Stimulated activated CD8-positive, alpha-beta memory T cell treated with anti-CD3 and anti-CD28 coated beads, Interleukin-7, amount 100 ng/mL, for 48 hours (primary cell): ENCODE results near the gene TTC34.
"Not testable (repeated sequence)": the region's sequence is repeated elsewhere in the genome, so short reads cannot be mapped to it uniquely, and the experiment has no call there.

Experiments used
- DNase-seq, 2 donors: peaks; one replicate each; pipeline ENCODE4 v3.0.0-alpha.2; 2020; ENCODE audit warnings: low read depth in 1 of 2; ENCODE audit errors: extremely low read depth in 1 of 2

TTC34 gene

DNA sequence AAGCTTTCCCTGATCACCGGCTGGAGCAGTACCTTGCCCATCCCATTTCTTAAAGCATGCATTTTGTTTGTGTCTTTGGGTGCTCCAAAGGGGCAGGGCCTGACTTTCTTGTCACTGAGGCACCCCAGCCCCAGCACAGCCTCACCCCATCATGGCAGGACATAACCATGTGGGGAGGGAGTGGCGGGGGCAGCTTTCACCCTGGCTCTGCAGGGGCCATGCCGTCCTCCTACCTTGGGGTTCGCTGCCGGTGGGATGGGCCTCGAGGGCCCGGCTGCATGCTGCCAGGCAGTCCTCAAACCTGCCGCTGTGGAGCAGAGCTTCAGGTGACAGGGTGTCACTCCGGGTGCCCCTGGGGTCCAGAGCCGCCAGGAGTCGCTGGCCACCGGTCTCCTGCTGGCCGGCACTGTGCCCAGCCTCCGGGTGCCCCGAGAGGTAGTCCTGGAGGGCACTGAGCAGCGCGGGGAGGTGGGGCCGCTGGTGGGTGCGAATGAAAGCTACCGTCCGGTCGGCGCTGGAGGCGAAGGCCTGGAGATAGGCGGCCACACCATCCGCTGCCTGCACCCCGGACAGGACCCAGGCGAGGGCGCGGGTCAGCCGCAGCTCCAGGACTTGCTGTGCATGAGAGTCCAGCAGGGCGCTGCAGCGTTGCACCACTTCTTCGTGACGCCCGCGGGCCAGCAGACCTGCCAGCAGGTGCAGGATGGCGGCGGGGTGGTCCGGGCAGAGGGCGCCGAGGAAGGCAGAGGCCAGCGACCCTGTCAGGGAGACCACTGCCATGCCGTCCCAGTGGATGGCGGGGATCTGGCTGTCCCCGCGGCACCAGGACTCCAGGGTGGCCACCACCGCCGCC lies 1.5 kb downstream of the TTC34 start:
- DNase-seq: no peak

DNA sequence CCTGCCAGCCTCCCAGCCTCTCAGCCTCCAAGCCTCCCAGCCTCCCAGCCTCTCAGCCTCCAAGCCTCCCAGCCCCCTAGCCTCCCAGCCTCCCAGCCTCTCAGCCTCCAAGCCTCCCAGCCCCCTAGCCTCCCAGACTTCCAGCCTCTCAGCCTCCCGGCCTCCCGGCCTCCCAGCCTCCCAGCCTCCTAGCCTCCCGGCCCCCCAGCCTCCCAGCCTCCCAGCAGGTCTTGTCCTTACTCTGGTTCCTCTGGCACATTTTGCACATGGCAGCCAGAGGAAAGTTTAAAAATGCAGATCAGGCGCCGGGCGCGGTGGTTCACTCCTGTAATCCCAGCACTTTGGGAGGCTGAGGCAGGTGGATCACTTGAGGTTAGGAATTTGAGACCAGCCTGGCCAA lies 2.5 kb downstream of the TTC34 start:
- DNase-seq: not testable (repeated sequence)

DNA sequence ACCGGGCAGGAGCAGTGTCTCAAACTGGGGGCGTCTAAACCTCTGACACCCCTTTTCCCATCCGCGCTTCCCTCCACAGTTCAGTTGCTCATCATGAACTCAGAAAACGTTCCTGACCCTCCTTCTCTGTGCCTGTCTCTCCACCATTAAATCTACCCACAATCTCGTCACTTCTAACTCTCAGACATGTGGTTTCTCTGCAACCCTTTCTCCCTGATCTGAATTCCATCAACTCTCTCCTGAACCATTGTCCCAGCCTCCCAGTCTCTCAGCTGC lies 3.8 kb downstream of the TTC34 start:
- DNase-seq: no peak

DNA sequence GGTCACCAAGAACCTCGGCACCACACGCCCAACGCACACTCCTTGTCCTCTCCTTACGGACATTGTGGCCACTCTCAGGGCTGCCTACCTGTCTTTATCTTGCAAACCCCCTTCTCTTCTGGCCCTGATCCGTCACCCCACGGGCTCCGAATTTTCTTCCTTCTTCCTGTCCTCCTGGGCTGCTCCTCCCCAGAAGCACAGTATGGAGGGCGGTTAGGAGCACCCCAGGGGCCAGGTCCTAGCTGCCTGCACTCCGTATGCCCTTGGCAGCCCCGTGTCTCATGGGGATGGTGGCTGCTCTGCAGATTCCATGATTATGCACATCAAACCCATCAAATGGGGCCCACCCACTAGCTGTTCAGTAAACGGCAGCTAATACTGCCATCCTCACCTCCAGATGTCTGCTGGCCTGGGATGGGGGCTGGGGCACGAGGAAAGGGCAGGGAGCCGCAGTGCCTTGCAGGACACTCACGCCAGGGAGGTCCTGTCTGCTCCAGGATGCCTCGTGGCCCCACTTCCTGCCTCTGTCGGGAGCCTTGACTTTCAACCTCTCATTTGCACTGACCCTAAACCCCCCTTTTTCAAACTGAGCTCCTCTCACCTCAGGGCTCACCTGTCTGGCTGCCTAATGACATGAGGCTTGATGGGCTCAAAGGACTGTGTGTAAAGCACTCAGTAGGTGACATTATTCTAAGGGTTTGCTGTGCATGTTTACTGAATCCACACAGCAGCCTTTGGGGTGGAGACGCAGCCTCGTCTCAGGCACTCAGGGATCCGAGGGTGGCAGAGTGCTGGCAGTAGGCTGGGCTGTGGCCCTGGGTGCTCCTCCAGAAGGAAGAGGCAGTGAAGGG lies 4.4 kb downstream of the TTC34 start:
- no peak for DNase-seq

DNA sequence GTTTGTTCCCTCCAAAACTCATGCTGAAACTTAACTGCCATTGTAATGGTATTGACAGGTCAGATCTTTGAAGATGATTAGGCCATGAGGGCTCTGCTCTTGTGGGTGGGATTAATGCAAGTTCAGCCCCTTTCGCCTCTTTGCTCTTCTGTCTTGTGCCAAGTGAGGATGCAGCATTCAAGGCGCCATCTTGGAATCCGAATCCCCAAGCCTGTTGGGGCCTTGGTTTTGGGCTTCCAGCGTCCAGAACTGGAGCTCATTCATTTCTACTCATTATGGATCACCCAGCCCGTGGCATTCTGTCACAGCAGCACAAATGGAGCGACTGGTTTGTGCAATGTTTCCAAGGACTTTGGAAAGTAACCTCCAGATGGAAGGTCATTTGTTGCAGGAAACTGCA lies 5.6 kb downstream of the TTC34 start:
- DNase-seq: no peak

DNA sequence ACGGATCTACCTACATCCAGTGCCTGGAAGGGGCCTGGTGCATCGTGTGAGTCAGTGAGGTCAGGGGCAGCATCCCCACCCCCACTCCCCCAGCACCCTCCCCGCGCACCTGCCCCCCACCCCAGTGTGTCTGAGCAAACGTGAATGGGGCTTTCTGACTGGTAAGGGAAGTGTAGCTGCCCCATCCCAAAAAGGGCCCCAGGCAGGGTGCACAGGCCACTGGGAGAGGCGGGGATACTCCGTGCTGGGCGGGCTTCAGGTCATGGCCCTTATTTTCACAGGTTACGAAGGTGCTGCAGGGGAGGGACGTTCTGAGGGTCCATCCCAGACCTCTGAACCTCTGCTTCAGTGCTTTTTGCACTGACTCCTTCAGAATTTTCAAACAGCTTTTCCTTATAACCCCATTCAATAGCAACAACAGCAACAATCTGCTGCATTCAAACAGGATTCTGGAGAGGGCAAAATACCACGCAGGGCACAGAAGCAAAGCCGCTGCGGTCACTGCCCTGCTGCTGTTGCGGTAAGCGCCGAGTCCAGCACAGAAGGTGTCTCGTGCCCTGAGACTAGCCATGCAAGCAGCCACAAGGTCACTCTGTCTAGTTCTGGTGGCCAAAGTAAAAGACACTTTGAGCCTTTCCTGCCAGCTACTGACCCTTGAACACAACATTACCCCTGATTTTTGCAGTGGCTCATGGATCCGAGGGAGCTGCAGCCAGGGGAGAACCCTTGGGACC lies 10.3 kb downstream of the TTC34 start:
- DNase-seq: no peak

DNA sequence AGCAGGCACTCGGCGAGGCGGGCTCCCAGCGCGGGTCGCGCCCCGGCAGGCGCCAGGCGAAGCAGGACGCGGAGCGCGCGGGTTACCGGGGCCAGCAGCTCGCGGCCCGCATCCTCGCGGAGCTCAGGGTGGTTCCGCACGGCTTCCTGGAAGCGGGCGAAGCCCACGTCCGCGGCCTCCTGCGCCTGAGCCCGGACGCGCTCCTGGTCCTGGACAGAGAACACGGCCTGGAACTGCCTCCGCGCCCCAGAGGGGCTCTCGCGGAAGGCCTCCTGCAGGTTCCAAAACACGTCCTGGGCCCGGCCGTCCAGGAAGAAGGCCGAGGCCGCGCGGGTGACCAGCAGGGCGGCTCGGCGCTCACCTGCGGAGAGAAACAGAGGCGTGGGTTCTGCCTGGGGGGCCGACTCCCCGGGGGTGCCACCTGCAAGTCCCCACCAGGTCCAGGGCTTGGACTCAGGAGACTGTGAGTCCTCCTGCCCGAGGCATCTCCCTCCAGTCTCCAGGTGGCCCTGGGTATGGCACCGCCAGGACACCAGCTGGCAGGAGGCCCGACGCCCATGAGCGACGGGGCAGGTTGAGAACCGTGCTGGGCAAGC lies 11.4 kb downstream of the TTC34 start:
- no peak for DNase-seq

DNA sequence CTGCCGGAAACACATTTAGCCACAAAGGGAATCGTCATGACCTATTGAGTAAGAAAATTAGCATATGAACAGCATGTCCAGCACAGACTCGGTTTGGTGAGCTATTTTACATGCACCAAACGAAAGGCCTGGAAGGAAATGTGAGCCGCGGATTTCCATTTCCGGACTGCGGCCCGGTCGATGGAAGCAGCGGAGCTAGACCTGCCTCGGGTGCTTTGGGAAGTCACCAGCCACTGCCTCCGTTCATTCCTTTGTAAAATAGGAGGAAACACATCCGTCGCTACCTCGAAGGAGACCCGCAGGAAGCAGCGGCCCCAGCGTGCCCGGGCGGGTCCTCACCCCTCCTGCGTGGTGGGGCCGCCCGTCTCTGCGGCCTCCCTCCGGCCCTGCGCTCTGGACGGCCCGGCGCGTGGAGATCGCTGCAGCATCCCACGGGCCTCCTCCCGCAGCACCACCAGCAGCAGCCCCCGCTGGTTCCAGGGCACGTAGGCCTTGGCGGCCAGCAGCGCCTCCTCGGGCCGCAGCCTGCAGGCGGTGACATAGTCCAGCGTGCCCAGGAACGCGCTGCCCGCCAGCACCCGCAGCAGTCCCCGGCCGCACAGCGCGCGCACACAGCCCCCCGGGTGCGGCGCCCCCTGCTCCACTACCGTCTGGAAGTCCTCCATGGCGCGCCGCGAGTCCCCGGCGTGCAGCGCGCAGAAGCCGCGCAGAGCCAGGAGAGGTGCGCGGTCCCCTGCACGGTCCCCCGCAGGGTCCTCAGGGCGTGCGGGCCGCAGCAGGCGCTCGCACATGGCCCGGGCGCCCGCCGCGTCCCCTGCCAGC lies 12.1 kb downstream of the TTC34 start:
- DNase-seq: no peak

DNA sequence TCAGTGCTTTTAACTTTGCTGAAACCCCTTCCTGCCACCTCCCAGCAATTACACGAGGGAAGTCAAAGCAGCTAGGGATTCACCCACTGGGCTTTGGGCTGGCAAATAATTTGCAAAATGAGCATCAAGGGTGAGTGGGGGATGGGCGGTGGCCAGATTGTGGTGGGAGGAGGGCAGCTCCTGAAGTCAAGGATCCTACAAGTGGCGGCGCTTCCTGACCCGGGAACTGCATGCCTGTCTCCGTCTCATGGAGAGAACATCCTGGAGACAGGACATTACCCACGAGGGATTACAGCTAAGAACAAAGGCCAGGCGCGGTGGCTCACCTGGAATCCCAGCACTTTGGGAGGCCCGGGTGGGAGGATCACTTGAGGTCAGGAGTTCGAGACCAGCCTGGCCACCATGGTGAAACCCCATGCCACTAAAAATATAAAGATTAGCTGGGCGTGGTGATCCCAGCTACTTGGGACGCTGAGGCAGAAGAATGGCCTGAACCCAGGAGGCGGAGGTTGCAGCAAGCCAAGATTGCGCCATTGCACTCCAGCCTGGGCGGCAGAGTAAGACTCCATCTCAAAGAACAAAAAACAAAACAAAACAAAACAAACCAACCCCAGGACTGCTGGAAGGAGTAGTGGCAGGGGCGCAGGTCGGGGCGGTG lies 12.9 kb downstream of the TTC34 start:
- DNase-seq: no peak

DNA sequence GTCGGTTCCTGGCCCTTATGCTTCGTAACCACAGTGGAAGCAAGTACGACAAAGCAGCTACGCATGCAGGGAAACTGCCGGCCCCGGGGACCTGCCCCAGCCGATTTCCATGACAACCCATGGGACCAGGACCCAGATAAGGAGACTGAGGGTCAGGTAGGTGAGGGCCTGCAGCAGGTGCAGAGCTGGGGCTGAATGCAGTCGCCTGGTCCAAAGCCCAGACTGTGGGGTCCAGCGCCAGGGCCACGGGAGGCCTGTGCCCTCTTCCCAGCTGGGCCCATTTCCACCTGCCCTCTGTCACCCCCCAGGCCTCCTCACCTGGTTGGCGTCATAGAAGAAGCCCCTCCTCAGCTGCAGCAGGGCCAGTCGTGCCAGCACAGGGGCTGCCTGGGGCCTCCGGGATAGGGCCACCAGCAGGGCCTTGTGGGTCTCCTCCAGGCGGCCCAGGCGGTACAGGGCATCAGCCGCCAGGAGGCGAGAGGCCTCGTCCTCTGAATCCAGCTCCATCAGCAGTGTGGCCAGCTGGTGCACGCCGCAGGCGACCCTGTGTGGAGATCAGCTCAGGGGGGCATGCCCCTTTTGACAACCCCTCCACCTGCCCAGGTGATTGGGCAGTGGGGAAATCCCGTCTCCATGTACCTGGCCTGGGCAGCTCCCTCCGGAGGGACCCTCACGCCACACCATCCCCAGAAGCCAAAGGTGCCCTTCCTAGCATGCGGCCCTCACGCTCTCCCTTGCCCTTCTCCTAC lies 14.2 kb downstream of the TTC34 start:
- no peak for DNase-seq

DNA sequence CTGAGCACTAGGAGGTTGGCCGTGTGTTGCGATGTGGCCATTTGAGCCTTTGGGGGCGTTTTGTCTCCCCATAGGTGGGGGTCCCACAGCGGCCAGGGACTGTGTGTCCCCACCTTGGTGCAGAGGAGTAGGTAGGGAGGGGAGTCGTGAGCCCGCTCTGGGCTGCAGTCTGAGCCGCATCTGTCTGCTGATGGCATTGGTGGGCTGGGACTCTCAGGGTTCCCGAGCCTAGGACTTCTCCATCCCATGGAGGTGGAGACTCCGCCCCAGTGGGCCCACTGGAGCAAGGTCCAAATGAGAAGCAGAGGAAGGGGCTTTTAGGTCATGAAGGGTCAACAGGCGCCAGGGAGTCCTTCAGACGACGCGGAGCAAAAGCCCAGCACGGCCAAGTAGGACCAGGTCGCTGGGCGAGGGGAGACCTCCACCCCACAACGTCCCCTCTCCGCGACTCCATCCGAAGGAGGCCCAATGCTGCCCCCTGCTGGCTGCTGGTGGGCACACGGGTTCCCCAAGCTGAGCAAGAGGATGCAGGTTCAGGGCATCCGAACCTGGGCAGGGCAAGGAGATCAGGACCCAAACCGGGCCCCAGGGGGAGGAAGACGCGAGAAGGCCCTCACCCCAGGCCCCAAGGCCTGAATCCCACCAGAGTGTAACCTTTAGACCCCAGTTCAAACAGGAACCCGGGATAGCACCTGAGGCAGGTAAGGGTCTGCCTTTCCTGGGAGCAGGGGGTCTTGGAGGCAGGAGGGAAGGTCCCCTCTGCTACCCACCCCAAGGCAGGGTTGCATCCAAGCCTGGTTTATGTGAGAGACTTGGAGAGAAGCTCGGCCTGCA lies 14.9 kb downstream of the TTC34 start:
- DNase-seq: peak; percentile 19 to 39

DNA sequence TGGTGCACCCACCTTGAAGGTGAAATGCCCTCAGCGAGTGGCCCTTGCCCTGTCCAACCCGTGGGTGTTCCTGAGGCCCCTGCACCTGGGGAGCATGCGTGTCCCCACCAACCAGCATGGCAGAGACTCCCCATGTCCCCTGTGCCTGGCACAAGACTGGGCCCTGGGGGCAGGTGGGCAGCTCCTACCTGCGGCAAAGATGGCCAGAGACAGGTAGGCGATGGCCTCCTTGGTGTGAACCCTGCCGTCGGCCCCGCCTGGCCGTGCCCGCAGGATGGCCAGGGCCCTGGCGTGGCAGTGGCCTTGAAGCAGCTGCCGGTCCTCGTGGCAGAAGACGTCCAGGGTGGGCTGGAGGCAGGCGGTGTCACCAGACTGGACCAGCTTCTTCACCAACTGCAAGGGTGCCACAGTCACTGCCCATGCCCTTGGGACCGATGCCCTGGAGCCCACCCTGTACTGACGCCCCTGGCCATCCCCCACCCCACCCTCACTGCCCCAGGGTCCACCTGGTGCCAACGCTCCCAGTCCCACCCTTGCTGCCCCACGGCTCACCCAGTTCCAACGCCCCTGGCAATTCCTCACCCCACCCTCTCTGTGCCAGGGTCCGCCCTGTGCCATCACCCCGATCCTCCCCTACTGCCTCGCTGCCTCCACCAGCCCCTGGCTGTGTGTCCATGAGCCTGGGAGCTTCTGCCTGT lies 15.7 kb downstream of the TTC34 start:
- DNase-seq: no peak

DNA sequence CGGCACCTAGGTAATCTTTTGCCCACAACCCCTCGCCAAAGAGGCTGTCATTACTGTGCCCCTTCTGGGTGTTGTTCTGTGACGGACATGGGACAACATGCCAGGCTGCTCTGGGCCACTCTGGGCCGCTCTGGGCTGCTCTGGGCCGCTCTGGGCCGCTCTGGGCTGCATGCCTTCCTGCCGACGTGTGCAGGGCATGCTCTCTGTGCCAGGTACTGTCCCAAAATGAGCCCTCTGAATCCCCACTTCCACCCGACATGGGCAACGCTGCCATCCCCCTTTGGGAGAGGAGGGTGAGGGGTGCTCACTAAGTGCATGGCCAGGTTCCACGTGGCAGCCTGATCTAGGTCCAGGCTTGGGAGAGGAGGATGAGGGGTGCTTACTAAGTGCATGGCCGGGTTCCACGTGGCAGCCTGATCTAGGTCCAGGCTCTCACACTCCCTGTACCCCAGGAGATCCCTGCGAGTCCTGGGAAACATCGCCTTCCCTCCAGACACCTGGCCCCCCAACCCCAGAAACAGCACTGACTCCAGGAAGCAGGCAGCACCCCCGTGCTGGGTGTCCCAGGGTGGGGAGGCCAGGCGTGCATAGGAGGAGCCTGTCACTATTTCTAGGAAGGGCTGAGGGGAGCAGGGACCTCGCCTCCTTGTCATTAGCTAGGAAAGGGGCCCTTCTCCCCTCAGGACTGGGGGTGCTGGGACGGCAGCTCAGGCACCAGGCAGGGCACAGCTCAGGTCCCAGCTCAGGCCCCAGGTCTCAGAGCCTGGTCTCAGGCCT lies 16.5 kb downstream of the TTC34 start:
- no peak for DNase-seq

DNA sequence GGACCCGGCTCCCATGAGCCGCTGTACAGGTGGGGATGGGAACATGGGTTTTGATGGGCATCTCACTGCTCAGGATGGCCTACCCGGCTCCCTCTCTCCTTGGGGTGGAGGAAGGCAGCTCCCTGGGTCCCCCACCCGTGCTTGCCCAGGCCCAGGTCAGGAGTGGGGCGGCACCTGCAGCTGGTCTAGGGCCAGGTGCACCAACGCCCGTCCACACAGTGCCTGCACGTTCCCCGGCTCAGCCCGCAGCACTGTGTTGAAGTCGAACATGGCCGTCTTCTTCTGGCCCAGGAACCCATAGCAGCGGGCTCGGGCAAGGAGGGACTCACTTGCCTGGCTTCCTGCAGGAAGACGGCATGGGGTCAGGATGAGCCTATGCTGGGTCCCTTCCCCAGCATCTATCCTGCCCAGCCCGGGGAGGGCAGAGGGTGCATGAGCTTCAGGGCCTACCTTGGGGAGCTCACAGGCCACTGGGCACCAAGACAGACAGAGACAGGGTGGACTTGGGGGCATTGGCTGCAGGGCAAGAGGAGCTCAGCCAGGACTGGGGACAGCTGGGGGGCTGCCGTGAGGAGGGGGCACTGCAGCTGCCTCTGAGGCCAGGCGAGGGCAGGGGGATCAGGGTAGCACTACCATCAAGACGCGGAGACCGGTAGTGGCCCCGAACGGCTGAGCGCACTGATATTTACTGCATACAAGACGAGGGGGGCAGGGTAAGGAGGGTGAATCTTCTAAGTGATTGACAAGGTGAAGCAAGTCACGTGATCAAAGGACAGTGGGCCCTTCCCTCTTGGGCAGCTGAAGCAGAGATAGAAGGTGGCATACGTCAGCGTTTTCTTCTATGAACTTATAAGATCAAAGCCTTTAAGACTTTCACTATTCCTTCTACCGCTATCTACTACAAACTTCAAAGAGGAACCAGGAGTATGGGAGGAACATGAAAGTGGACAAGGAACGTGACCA lies 17.8 kb downstream of the TTC34 start:
- no peak for DNase-seq

DNA sequence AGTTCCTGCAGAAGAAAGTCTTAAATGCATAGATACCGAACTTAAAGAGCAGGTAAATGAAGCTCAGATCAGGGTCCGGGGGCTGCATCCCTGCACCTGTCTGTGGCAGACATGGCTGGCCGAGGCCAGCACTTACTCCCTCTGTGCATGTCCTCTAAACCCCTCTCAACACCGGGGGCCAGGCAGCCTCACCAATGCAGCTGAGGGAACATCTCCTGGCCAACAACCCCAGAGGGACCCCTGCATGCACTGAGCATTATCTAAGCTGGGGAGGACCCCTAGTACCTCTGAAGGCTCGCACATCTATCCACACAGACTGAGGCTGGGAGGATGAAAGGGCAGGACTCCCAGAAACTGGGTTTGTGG lies 18.4 kb downstream of the TTC34 start:
- DNase-seq: no peak

DNA sequence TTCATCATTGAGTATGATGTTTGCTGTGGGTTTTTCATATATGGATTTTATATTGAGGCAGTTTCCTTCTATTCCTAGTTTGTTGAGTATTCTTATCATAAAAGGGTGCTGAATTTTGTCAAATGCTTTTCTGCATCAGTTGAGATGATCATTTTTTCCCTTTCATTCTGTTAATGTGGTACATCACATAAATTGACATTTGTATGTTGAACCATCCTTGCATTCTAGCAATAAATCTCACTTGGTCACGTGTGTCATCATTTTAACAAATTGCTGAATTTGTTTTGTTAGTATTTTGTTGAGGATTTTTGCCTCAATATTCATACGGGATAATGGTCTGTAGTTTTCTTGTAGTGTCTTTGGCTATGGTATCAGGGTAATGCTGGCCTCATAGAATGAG lies 19.9 kb downstream of the TTC34 start:
- no peak for DNase-seq
